H1 (cell line): ENCODE measurements around the gene CXCR4. TPM values are rescaled to one million over a fixed set of nuclear protein-coding genes. Genes with fewer than 3 reads are reported as not detected.

Experiments
- CTCF ChIA-PET: fragments of 300-600 bp; sonication (Branson Sonifier 250); formaldehyde crosslinking; loops from one replicate; lab custom pipeline; 2021; ENCODE audit not compliant: partially characterized antibody; lab: Charles Lee
- POLR2A ChIA-PET: fragments of 300-600 bp; sonication (Branson Sonifier 250); formaldehyde crosslinking; loops from one replicate; lab custom pipeline; 2021; ENCODE audit warnings: inconsistent platforms; ENCODE audit not compliant: partially characterized antibody; lab: Charles Lee
- DNase-seq, 2 experiments: peaks; one replicate each; pipeline versions ENCODE4 v3.0.0 to v3.0.0-alpha.2; 2010 to 2022; ENCODE audit warnings: low spot score in 2 of 2, low read depth in 1 of 2, mixed read lengths in 1 of 2
- FAIRE-seq: peaks from 2 replicates; lab custom pipeline; 2011; peaks lifted over from hg19 to GRCh38; lab: Jason Lieb, UNC
- H2AFZ ChIP-seq: 2 replicates; pipeline ENCODE4 v1.8.1; 2012; ENCODE audit warnings: low read length, inconsistent platforms
- H2AK5ac ChIP-seq: 2 replicates; pipeline ENCODE4 v1.6.1; 2013; ENCODE audit warnings: low read depth, low read length
- H2BK120ac ChIP-seq: replicated peaks from 2 replicates; pipeline ENCODE3; 2013; ENCODE audit warnings: low read depth, low read length, inconsistent platforms
- H2BK12ac ChIP-seq: 2 replicates; pipeline ENCODE4 v1.6.1; 2013; ENCODE audit warnings: low read depth, low read length
- H2BK15ac ChIP-seq: 2 replicates; pipeline ENCODE4 v1.6.1; 2013; ENCODE audit warnings: low read length
- H2BK20ac ChIP-seq: 2 replicates; pipeline ENCODE4 v1.6.1; 2013; ENCODE audit warnings: low read length
- H2BK5ac ChIP-seq: 2 replicates; pipeline ENCODE4 v1.6.1; 2013; ENCODE audit warnings: low read depth, low read length
- H3K14ac ChIP-seq: 2 replicates; pipeline ENCODE4 v1.6.1; 2013; ENCODE audit warnings: inconsistent platforms; ENCODE audit not compliant: insufficient read length
- H3K18ac ChIP-seq: 2 replicates; pipeline ENCODE4 v1.6.1; 2013; ENCODE audit warnings: low read length; ENCODE audit errors: extremely low read depth
- H3K23ac ChIP-seq: 2 replicates; pipeline ENCODE4 v1.6.1; 2013; ENCODE audit warnings: inconsistent platforms; ENCODE audit not compliant: insufficient read length
- H3K23me2 ChIP-seq: 2 replicates; pipeline ENCODE4 v1.6.1; 2013; ENCODE audit warnings: low read depth, low read length
- H3K27ac ChIP-seq: 2 replicates; pipeline ENCODE4 v1.6.1; 2011; ENCODE audit warnings: low read depth, low read length, inconsistent platforms
- H3K27me3 ChIP-seq, 4 experiments: replicated peaks in 1 of 4; 1 replicate in 1 of 4; 2 replicates in 3 of 4; pipeline versions ENCODE4 v1.6.1 to v1.8.1; 2011 to 2013; ENCODE audit warnings: low read length in 3 of 4, mild to moderate bottlenecking in 3 of 4, inconsistent platforms in 2 of 4, mixed read lengths in 2 of 4, moderate library complexity in 1 of 4; ENCODE audit not compliant: control insufficient read depth in 3 of 4, insufficient read depth in 3 of 4; ENCODE audit errors: extremely low read depth in 1 of 4
- H3K36me3 ChIP-seq, 4 experiments: 2 replicates each; pipeline versions ENCODE4 v1.6.1 to v1.8.1; 2011 to 2013; ENCODE audit warnings: mild to moderate bottlenecking in 4 of 4, low read length in 3 of 4, moderate library complexity in 2 of 4, control low read depth in 1 of 4, inconsistent platforms in 1 of 4; ENCODE audit not compliant: insufficient read depth in 4 of 4, control insufficient read depth in 2 of 4
- H3K4ac ChIP-seq: replicated peaks from 2 replicates; pipeline ENCODE3; 2013; ENCODE audit warnings: low read length, low read depth, mixed read lengths, inconsistent platforms; ENCODE audit not compliant: insufficient read length
- H3K4me1 ChIP-seq, 4 experiments: replicated peaks in 1 of 4; 1 replicate in 1 of 4; 2 replicates in 3 of 4; pipeline versions ENCODE4 v1.6.1 to v1.8.1; 2011 to 2013; ENCODE audit warnings: low read length in 3 of 4, inconsistent platforms in 2 of 4, mixed read lengths in 1 of 4; ENCODE audit not compliant: insufficient read depth in 4 of 4, control insufficient read depth in 3 of 4
- H3K4me2 ChIP-seq, 2 experiments: 2 replicates each; pipeline versions ENCODE4 v1.6.1 to v1.8.1; 2011 to 2013; ENCODE audit warnings: low read depth in 2 of 2, low read length in 2 of 2, control low read depth in 1 of 2, inconsistent platforms in 1 of 2, mild to moderate bottlenecking in 1 of 2; ENCODE audit not compliant: insufficient read depth in 1 of 2
- H3K4me3 ChIP-seq, 4 experiments: fragments of 200-600, 300-600 bp in 1 of 4; sonication (generic), shearing (Covaris generic), sonication (Bioruptor Twin) in 1 of 4; 2 replicates each; pipeline versions ENCODE4 v1.5.1 to v1.8.1; 2011 to 2016; ENCODE audit warnings: low read length in 4 of 4, low read depth in 3 of 4, control low read depth in 2 of 4, inconsistent platforms in 2 of 4, mild to moderate bottlenecking in 2 of 4, mixed read lengths in 1 of 4, moderate library complexity in 1 of 4; ENCODE audit not compliant: insufficient read depth in 2 of 4; ENCODE audit errors: extremely low read depth in 1 of 4
- H3K56ac ChIP-seq: replicated peaks from 2 replicates; pipeline ENCODE3; 2013; ENCODE audit warnings: low read depth, mild to moderate bottlenecking, mixed read lengths, low read length, inconsistent platforms; ENCODE audit not compliant: insufficient read length
- H3K79me1 ChIP-seq: 2 replicates; pipeline ENCODE4 v1.6.1; 2013; ENCODE audit warnings: low read depth, low read length, control low read depth
- H3K79me2 ChIP-seq, 2 experiments: 2 replicates each; pipeline versions ENCODE4 v1.6.1 to v1.8.1; 2012 to 2013; ENCODE audit warnings: low read length in 2 of 2, mild to moderate bottlenecking in 2 of 2, inconsistent platforms in 1 of 2; ENCODE audit not compliant: insufficient read depth in 2 of 2, control insufficient read depth in 1 of 2
- H3K9ac ChIP-seq, 4 experiments: replicated peaks in 1 of 4; 1 replicate in 1 of 4; 2 replicates in 3 of 4; pipeline versions ENCODE4 v1.6.1 to v1.8.1; 2011 to 2013; ENCODE audit warnings: low read depth in 3 of 4, low read length in 3 of 4, control low read depth in 2 of 4, mild to moderate bottlenecking in 2 of 4, moderate library complexity in 2 of 4, inconsistent platforms in 1 of 4; ENCODE audit errors: extremely low read depth in 1 of 4
- H3K9me3 ChIP-seq, 2 experiments: 2 replicates each; pipeline versions ENCODE4 v1.6.1 to v1.8.1; 2012 to 2013; ENCODE audit warnings: mild to moderate bottlenecking in 2 of 2, moderate library complexity in 2 of 2, control low read depth in 1 of 2, inconsistent platforms in 1 of 2, low read depth in 1 of 2, low read length in 1 of 2, mixed read lengths in 1 of 2; ENCODE audit not compliant: insufficient read depth in 2 of 2
- H4K20me1 ChIP-seq, 2 experiments: replicated peaks in 1 of 2; 2 replicates each; pipeline versions ENCODE3 to v1.8.1; 2011 to 2013; ENCODE audit warnings: inconsistent platforms in 2 of 2, low read length in 2 of 2, mild to moderate bottlenecking in 1 of 2; ENCODE audit not compliant: insufficient read depth in 2 of 2, control insufficient read depth in 1 of 2
- H4K5ac ChIP-seq: 2 replicates; pipeline ENCODE4 v1.6.1; 2013; ENCODE audit warnings: low read length, low read depth, mixed read lengths, inconsistent platforms; ENCODE audit not compliant: insufficient read length
- H4K8ac ChIP-seq: 2 replicates; pipeline ENCODE4 v1.8.0; 2013; ENCODE audit warnings: mild to moderate bottlenecking, moderate library complexity, low read length, inconsistent platforms; ENCODE audit not compliant: insufficient read depth; ENCODE audit errors: extremely low read depth
- H4K91ac ChIP-seq: replicated peaks from 2 replicates; pipeline ENCODE3; 2013; ENCODE audit warnings: low read length, mixed read lengths, inconsistent platforms; ENCODE audit not compliant: insufficient read length
- CREB1 ChIP-seq: IDR thresholded peaks from 2 replicates; pipeline ENCODE4 v1.6.1; 2012; ENCODE audit warnings: inconsistent platforms
- EGR1 ChIP-seq: IDR thresholded peaks from 2 replicates; pipeline ENCODE4 v1.6.1; 2011; ENCODE audit warnings: low read depth, low read length, borderline replicate concordance
- KDM5A ChIP-seq: fragments of 200-600 bp; IDR thresholded peaks from 2 replicates; pipeline ENCODE4 v1.7.1; 2012; ENCODE audit warnings: mild to moderate bottlenecking, low read length, inconsistent platforms, mixed read lengths
- PHF8 ChIP-seq: fragments of 200-600 bp; sonication (generic); conservative IDR thresholded peaks from 2 replicates; pipeline ENCODE4 v1.7.1; 2012; ENCODE audit warnings: low read depth, mild to moderate bottlenecking, inconsistent platforms, low read length, moderate library complexity
- SP2 ChIP-seq: IDR thresholded peaks from 2 replicates; pipeline ENCODE4 v1.6.1; 2012; ENCODE audit warnings: mild to moderate bottlenecking, low read length, inconsistent platforms
- SUZ12 ChIP-seq: fragments of 200-600 bp; sonication (generic); IDR thresholded peaks from 2 replicates; pipeline ENCODE4 v1.6.1; 2012; ENCODE audit warnings: mild to moderate bottlenecking, inconsistent platforms, low read length, moderate library complexity, mixed read lengths
- WGBS, 2 experiments: shearing (Covaris generic) in 1 of 2; methylation state at CpG; one replicate each; pipeline versions ENCODE4 v1.1.6 to v1.1.7; 2013 to 2015; ENCODE audit warnings: low lambda C conversion rate in 2 of 2, mixed read lengths in 2 of 2, inconsistent platforms in 1 of 2, low coverage in 1 of 2, missing lambda C conversion rate in 1 of 2; ENCODE audit not compliant: insufficient replicate concordance in 2 of 2, insufficient coverage in 1 of 2, insufficient read length in 1 of 2; ENCODE audit errors: extremely low coverage in 1 of 2, missing lambda C conversion rate in 1 of 2; 5-methylcytosine and 5-hydroxymethylcytosine counted together
- polyA plus RNA-seq, 7 experiments: library from polyadenylated mRNA; depleted of rRNA in 3 of 7; stranded (reverse) in 5 of 7; unstranded in 2 of 7; fragments of >200 nt in 5 of 7; fragments of 200-250 nt in 2 of 7; gene quantifications; 1 replicate in 5 of 7; 2 replicates in 1 of 7; 4 replicates in 1 of 7; pipeline versions ENCODE4 v1.2.1 to v1.2.3, GENCODE V29; 2011 to 2013; ENCODE audit warnings: missing spikeins in 2 of 7, mixed read lengths in 2 of 7
- total RNA-seq: library from RNA; stranded (reverse); fragmentation: NEBNext Ultra II Directional; extraction: Animal tissue kit (Norgen Biotek cat#: 25700); gene quantifications from 2 replicates; pipeline ENCODE4 v1.2.1, GENCODE V29; 2021
- TF ChIP-seq, protein P1 (sequence below), 3 experiments: IDR thresholded peaks; 1 replicate in 2 of 3; 2 replicates in 1 of 3; pipeline versions ENCODE4 v1.5.1 to v1.6.1; 2011; ENCODE audit warnings: low read length in 3 of 3, mild to moderate bottlenecking in 3 of 3, inconsistent platforms in 2 of 3, low read depth in 1 of 3, moderate library complexity in 1 of 3; ENCODE audit not compliant: insufficient read depth in 1 of 3; ENCODE audit errors: control extremely low read depth in 1 of 3

Gene CXCR4
- total and polyA plus RNA-seq, 2 of the 8 experiments (the other 6 are each of a cell fraction or from before 2014, with no cell fraction given) = 1.8 to 2.8 TPM

DNA sequence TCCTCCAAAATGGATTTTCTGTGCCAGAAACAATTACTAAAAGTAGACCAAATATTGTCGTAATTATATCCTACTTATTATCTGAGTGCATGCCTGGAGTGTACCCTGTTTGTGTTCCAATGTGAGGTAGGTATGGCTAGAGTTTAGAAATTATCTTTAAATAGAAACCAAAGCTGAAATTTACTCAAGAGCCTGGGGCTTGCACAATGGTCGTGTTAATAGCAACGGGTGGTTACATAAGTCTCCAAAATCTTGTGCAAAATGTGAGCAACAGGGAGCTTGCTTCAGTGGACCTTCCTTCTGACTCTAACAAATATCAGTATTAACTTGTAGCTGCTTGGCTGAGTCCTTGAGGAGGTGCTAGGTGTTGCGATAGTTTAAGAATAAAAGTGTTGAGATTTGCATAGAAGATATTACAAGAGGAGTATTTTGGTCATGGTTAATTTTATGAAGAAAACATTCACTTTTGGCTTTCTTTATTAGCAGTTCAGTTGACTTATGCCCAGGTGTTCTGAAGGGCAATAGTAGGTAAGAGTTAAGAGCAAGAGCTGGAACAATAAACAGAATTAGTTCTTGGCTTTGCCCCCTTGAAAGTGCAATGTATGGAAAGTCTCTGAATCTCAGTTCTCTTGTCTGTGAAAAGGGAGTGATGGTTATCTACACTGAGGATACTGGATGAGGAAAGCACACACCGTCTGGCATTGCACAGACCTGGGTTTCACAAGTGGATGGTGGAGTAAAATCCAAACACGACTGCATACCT, 4.6 kb downstream of the CXCR4 start:
- no peaks in the 10 kb centered on the region for H3K79me2 ChIP-seq
- no peak overlapping the region for H3K4me2 ChIP-seq
- POLR2A ChIA-PET = no interaction called here
- no peak for FAIRE-seq
- no peak overlapping the region for H3K4me3 ChIP-seq
- H4K8ac ChIP-seq = no peak overlapping the region
- peaks cover 17% of the 10 kb centered on the region for H3K23me2 ChIP-seq
- no peak overlapping the region for H3K23ac ChIP-seq
- H3K14ac ChIP-seq = no peak overlapping the region
- H2AFZ ChIP-seq = no peak overlapping the region
- no peak overlapping the region for H2BK120ac ChIP-seq
- H4K91ac ChIP-seq = no peak overlapping the region
- no peak for TF ChIP-seq EGR1
- no peak for TF ChIP-seq SP2
- no peak for TF ChIP-seq KDM5A
- TF ChIP-seq, protein P1, sequence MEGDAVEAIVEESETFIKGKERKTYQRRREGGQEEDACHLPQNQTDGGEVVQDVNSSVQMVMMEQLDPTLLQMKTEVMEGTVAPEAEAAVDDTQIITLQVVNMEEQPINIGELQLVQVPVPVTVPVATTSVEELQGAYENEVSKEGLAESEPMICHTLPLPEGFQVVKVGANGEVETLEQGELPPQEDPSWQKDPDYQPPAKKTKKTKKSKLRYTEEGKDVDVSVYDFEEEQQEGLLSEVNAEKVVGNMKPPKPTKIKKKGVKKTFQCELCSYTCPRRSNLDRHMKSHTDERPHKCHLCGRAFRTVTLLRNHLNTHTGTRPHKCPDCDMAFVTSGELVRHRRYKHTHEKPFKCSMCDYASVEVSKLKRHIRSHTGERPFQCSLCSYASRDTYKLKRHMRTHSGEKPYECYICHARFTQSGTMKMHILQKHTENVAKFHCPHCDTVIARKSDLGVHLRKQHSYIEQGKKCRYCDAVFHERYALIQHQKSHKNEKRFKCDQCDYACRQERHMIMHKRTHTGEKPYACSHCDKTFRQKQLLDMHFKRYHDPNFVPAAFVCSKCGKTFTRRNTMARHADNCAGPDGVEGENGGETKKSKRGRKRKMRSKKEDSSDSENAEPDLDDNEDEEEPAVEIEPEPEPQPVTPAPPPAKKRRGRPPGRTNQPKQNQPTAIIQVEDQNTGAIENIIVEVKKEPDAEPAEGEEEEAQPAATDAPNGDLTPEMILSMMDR (IDR thresholded peaks at IDR 0.05; ENCODE audit: control extremely low read depth in 1 of 3, insufficient read depth in 1 of 3, low read depth in 1 of 3, low read length in 3 of 3) = no peak
- TF ChIP-seq PHF8 = no peak
- TF ChIP-seq SUZ12 = no peak
- no peak for TF ChIP-seq CREB1
- TF ChIP-seq, all 59 proteins: peak for 0
- no peaks in the 10 kb centered on the region for H3K9me3 ChIP-seq
- no peak overlapping the region for H2BK12ac ChIP-seq
- H3K79me1 ChIP-seq = no peaks in the 10 kb centered on the region
- CTCF ChIA-PET = interaction anchor here (0.9 kb wide), 1 partner anchor 116 kb away, joined by 3 read pairs; no protein-coding TSS in a partner anchor
- no peak overlapping the region for H2BK5ac ChIP-seq
- H3K56ac ChIP-seq = no peak overlapping the region
- peaks cover 10 to 35% (median 32%) of the 10 kb centered on the region in 4 experiments for H3K27me3 ChIP-seq
- H2BK15ac ChIP-seq = no peak overlapping the region
- 88% methylated on average over 6 of the region's 6 CpGs; no CpG with 5 or more reads in 1 of the 2 experiments for WGBS, 2 experiments
- H2AK5ac ChIP-seq = no peak overlapping the region
- H3K4me1 ChIP-seq = peaks cover 0 to 8% (median under 1%) of the 10 kb centered on the region in 4 experiments; a peak in 5 of 7 replicates
- DNase-seq = no peak
- no peak overlapping the region for H3K18ac ChIP-seq
- H3K4ac ChIP-seq = no peak overlapping the region
- H3K36me3 ChIP-seq = 0 out of 8 replicates have a peak, but pooled peaks cover 0 to 2% (median 0%) of the 10 kb centered on the region in 4 experiments
- no peak overlapping the region for H3K27ac ChIP-seq
- no peak overlapping the region for H2BK20ac ChIP-seq
- peaks cover 0 to 5% of the 10 kb centered on the region in 2 experiments for H4K20me1 ChIP-seq
- no peak overlapping the region for H3K9ac ChIP-seq
- H4K5ac ChIP-seq = no peak overlapping the region
